GM21619 (cell line): ENCODE data around the gene TTC23L.

Experiments
- ATAC-seq: cut with Tn5 transposase; IDR thresholded peaks from one replicate; pipeline ENCODE4 v1.9.1; 2021; ENCODE audit not compliant: unreplicated experiment

TTC23L gene

DNA sequence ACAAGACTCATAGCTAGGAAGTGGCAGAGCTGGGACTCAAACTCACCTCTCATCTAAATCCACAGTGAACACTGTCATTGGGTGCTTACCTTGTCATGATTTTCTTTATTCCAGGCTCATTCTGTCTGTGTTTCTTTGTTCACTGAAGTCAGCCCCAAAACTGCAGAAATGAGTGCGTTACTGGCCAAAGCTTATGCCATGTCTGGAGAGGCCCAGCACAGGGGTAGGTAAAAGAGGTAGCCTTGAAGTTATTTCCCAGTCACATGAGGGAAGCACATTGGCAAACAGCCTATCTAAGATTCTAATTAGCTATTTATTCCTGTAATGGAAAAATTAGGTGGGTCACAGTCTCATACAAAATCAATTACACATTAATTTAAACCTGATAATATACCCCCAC lies 29.8 kb downstream of the TTC23L start:
- ATAC-seq: no peak

DNA sequence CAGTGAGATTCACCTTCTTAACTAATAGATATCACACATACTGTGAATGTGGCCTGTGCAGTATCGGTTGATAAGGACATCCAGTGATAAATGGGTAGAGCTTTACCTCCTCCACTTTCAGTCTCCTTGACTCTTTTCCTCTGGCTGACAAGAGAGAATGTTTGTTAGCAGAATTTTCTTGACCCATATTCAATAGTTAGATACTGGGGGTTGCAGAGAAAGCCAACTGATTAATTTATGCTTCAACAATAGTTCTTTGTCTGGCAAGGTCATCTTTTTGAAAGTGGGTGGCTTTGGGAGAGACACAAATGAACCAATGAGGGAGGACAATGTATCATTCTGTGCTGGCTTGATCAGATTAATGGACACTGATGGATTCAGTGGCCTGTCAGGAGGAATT lies 30.3 kb downstream of the TTC23L start:
- no peak for ATAC-seq

DNA sequence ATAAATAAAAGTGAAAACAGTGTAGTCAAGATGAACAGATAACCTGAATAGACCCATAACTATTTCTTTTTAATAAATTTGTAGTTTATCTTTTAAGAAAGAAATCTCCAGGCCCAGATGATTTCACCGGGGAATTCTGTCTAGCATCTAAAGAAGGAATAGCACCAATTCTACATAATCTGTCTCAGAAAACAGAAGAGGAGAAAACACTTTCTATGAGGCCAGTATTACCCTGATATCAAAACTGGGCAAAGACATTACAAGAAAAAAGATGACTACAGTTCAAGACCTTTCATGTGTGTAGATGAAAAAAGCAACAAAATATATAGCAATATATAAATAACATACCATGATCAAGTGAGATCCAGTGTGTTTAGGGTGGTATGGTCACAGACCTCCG lies 31.4 kb downstream of the TTC23L start:
- no peak for ATAC-seq

DNA sequence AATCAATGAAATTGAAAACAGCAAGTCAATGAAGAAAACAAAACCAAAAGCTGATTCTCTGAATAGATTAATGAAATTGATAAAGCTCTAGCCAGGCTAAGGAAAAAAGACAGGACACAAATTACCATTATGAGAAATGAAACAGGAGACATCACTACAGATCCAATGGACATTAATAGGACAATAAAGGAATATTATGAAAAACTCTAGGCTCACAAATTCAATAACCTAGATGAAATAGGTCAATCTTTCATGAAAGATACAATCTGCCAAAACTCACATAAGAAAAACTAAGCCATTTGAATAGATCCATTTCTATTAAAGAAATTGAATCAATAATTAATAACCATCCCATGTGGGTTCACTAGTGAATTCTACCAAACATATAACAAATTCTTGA lies 37.3 kb downstream of the TTC23L start:
- no peak for ATAC-seq

DNA sequence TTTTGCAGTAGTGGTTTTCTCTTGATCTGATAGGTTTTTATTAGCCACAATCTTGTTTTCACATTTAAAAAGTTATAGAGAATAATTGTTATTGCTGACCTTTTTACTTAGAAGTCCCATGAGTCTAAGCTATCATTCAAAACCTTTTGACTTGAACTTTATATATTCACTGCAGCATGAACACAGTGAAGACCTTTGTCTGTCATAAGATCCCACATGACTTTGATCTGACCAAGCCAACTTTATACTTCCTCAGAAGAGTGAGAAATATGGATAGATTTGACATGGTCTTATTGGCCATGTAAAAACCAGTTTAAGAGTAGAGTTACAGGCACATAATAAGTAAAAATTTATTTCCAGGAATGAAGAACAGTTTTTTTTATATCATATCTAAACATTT lies 42.3 kb downstream of the TTC23L start:
- ATAC-seq: no peak

DNA sequence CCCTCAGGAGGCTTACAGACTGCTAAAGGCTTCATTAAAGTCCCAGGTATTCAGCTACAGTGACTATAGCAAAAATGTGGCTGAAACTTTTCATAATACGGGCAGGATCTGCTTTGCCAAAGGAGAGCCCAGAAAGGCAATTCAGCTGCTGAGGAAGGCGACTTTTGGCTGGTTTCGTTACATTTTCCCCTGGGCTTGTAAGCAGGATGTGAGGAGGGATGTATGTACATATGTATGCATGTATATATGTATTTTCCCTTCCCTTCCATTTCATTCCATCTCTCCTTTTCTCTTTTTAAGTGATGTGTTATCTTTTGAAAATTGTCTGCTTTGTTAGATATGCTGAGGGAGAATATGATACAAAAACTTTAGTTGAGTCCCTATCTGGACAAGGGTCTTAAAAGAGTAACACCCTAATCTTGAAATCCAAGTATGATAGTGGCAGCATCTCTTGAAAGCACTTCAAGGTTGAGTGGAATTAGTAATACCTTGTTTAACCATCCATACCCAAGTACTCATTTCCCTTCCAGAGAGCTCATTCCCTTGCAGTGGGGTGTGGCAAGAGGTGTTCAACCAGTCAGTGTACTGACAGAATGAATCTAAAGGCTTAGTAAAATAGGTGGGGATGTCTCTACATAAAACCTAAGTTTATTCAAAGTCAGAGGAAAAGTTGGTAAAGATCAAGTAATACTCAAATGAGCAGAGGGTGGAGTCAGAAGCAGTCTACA lies 47.6 kb downstream of the TTC23L start:
- no peak for ATAC-seq

DNA sequence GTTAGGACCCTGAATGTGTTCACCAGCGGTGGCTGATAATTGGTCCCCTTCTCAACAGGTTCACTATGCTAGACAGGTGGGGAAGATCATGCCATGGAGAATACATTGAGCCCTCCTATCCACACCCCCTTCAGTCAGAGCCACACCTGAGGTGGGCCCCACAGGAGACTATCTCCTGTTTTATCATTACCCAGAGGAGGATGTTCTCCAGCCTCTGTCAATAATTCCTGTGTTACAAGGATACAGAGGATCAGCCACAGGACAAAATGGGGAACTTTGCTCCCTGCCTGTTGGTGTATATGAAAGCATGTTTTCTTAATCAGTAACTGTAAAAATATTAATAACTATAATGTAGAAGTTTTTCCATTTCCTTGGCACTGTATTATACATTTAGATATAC lies 50.4 kb downstream of the TTC23L start:
- ATAC-seq: no peak

DNA sequence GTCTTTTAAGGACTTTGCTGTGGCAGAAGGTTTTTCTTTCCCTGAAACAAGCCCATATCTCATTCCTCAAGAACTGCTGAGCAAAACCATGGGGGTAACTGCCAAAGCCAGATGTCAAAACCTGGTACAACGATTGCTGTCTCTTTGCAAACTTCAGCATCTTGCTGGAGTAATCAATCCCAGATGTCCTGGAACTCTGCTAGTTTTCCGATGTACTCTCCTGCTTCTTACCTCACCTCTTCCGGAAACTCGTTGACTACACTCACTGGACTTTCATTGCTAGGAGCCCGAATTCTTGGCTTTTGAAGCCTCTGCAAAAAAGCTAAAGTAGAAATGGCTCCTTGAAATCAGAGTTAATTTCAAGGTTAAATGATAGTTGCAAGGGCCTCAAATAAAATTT lies 53.0 kb downstream of the TTC23L start:
- no peak for ATAC-seq

DNA sequence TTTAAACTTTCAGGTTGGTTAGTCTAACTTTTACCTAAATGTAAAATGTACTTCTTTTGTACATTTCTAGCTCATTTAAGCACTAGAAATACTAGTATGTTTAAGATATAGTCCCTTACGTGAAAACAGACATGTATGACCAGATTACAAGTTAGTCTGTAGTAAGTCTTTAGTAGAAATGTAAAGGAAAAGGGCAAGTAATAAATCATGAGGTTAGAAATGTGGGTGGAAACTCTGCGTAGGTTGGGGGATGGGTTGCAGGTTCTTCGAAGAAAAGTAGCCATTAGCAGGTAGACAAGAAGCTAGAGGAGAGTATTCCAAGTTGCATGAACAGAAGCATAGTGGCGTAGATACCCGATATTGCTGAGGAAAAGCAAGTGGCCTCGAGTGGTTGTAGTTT lies 53.5 kb downstream of the TTC23L start:
- no peak for ATAC-seq

DNA sequence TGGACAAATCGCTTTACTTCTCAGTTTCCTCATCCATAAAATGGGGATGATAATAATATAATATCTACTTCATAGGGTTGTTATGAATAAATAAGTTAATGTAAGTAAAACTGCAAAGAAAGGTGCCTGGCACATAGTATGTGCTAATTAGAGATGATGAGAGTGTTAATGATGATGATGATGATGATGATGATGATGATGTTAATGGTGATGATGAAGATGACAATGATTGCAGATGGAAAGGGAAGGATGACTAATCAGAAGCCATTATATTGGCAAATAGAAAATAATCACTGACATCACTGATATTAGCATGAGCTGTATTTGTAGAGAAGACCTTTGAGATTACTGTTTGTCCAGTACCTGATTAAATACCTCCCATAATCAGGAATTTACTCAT lies 55.8 kb downstream of the TTC23L start:
- no peak for ATAC-seq

DNA sequence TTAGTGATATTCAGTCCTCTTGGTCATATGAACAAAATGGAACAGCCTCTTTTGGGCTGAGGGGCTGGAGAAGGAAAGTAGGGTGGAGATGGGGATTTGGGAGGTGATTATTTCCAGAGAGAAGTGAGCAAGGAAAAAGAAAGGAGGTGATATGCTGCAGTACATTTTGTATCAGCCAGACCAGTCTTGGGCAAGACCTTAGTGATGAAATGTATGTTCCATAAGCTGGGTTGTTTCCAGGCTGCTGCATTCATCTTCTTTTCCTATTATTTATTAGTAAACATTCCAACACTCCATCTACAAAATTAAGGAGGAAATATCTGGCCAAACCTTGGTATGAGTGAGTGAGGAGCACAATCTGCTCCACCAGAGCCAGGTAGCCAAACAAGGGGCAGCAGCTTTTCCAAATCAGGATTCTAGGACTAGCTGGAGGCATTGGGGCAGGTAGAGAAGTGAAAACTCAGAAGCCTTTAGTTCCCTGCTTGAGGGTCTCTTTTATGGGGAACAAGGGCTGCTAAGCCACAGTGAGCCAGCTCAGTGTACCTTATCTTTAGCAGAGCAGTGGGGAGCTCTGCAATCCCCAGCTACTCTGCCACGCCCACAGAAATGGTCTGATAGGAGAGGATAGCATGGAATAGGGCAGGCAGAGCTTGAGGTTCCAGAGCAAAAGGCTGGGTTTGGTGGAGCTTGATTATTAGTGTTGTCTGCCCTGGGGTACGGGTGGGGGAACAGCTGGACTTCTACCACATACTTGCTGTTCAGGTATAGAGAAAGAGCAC lies 56.9 kb downstream of the TTC23L start:
- ATAC-seq: no peak

DNA sequence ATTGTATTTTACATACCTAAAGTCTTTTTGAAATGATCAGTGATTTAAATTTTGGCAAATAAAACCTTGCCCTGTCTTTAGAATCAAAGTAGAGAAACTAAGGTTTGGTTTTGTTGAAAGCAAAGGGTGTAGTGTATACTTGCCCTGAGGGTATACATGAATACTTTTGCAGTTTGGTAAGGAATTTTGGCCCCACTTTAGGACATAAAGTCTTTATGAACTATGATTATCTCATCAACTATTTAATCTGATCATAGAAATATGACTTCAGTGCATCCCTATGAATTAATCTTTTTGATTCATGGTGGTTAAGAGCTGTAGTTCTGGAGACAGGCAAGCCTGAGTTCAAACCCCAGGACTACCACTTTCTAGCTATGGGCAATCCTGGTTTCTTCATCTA lies 58.7 kb downstream of the TTC23L start:
- no peak for ATAC-seq

DNA sequence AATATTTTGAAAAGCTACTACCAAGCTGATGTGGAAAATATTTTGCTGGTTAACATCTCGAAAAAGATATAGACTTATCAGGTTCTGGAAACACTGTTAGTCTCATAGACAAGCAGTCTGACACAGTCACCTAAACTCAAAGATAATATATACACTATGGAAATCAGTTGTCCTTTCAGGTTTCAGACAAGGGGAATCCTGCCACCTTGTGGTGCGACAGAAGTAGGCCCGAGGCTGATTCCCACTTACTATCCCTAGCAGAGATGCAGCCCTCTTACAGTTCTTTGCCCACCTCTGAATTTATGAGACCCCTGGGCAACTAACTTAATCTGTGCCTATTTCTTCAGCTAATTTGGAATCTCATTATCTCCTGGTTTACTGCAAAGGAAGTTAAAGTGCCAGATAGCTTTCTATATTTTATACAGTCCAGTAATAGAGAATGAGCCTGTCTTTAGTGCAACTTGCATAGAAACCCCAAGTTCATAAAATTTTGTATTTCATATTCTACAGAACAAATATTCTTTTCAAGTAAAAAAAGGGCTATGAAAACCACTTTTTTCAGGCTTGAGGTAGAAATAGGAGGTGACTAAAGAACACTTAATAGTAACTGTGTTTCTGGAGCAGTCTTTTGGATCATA lies 59.4 kb downstream of the TTC23L start:
- ATAC-seq: peak; percentile 89

DNA sequence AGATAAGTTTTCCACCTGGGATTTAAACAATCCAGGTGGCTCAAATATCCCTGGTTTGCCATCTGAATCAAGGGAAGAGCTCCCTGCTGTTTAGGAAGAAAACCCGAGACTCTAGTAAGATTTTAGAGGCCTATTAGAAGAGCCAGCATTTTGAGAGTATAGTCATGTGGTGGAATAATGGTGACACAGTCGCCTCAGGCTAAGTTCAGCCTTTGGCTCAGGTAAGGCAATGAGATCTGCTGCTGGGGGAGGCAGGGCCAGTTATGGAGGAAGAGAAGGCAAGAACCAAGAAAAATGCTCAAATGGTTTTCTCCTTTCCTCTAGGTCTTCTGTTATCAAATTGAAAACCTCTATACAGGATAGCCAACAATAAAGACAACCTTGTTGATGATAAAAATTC lies 60.1 kb downstream of the TTC23L start:
- ATAC-seq: no peak

DNA sequence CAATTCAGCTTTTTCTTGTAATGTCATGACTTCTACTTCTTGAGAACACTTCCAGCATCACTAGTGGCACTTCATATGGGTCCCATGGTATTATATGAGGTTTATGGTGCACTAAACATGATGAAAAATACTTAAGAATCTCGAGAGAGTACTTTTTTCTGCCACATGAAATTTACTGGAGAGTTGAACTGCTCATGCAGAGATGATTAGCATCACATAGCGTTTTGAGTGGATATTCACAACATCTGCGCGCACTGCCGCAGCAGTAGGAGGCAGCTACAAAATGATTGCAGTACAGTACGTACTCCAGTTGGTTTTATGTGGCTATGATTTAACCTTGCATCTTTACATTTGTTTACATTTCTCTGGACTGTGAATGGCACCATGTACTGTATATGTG lies 61.7 kb downstream of the TTC23L start:
- ATAC-seq: no peak

DNA sequence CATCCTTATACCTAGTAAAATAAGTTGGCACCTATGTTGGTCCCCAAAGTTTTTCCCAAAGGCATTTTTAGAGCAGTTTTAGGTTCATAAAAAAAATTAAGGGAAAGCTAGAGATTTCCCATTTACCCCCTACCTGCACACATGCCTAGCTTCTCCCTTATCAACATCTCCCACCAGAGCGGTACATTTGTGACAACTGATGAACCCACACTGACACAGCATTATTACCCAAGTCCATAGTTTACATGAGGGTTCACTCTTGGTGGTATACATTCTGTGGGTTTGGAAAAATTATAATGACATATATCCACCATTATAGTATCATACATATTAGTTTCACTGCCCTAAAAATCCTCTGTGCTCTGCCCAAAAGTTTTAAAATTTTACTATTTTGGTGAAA lies 64.3 kb downstream of the TTC23L start:
- no peak for ATAC-seq

DNA sequence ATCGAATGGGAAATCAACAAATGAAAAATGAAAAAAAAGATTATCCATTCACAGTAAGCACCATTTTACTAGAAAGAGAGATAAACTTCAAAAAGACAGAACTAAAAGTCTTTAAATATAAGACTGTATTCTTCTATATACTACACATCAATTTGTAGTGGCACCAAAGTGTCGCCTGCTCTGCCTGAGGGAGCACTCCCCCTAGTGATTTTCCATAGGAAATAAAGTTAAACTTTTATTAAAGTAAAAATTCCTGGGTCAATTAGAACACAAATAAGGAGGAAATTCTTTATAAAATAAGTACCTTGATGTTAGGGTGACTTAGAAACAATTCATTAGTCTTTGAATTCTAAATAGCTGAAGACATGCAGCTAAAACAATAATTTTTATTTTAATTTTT lies 66.6 kb downstream of the TTC23L start:
- no peak for ATAC-seq

DNA sequence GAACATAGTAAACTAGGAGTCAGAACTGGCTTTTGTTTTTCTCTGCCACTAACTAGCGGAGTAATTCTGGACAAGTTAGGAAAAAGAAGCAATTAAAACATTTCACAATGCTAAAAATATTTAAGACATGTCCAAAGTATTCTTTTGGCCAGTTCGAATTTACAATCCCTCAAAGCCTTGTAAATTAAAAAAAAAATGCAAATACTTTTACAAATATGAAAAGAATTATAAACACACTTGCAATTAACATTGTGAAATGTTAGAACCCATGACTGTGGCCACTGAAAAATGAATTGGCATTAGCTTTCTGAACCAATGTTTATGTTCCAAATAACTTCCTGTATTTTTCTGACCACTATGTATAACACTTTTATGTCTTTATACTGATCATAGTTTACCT lies 74.1 kb downstream of the TTC23L start:
- ATAC-seq: no peak

DNA sequence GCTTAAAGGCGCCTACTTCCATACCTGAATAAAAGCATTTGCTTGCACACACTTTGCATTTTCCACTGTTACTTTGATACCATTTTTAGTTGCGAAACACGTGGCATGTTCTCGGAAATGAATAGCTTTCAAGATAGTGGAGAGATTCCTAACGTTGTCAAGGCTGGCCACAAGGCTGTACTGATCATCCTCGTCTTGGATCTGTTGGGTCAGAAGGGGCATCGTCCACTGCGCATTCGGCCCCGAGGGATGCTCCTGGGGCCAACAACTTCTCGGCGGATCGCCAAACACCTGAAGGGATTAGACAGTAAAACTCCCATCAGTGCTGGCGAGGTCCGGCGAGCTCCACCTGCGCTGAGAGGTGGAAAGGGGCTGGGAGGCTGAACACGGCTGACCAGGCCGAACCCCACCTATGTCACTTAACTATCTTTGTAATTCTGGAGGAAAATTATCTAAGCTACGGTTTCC lies 75.7 kb downstream of the TTC23L start:
- ATAC-seq: peak; percentile 20

DNA sequence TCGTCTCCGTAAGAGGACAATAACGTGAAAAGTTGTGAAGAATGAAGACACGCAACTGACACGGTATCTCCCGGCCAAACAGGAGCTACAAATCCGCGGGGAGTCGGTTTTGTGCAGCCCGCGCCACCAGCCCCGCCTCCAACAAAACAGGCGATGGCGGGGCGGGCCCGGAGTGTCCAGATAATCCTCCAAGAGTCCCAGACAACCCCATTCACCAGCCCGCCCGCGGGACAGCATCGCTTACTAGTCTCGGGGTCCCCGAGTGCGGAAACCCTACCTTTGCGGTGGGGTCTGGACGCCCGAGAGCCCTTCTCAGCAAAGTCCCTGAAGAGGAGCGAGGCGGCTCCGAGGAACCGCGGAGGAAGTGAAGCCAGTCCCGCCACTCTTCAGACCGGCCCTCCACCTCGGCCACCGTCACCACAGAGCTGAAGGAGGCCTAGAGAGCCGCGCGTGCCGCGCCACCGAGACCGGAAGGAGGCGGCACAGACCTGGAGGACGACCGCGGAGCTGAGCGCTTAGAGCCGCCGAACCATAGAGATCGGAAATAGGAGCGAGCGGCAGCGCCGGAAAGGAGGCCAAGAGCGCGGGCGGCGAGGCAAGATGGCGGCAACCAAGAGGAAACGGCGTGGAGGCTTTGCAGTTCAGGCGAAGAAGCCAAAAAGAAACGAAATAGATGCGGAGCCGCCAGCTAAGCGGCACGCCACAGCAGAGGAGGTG lies 76.3 kb downstream of the TTC23L start, which contains the start of the genes BRIX1 and RAD1:
Gene BRIX1 (plus strand): TSS at position 573 of the 717 bp plus-strand sequence. CDS start 28 bp downstream, at position 601.
Gene RAD1 (minus strand): TSS at position 366 of the 717 bp plus-strand sequence. CDS start 612 bp downstream, outside the sequence.
- ATAC-seq: peak; percentile 98

DNA sequence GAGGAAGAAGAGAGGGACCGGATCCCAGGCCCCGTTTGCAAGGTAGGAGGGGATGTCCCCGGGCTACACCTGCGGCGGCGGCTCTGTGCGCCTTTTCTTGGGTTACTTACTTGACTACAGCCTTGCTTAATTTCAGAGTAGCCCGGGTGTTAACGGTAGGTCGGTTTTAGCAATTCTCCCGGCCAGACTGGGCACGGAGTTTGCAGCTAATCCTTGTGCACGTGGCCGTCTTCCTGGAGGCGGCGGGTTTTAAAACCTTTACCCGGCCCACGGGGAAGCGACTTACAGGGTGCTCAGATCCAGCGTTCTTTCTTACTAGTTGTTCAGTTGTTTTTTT lies 76.9 kb downstream of the TTC23L start:
- peak; percentile 12 for ATAC-seq
